GM10266 (cell line): ENCODE measurements around the gene ANKRD18A.

Experiments used
- DNase-seq: peaks from one replicate; pipeline ENCODE4 v3.0.0; 2012; ENCODE audit errors: extremely low spot score
- TF ChIP-seq, protein P1 (sequence below): IDR thresholded peaks from 2 replicates; pipeline ENCODE4 v1.5.1; 2012; ENCODE audit warnings: mild to moderate bottlenecking, low read depth; ENCODE audit not compliant: control insufficient read depth, insufficient read depth; ENCODE audit errors: missing control alignments

Gene ANKRD18A

GRCh38 chr9:38652044-38652443, 31.6 kb upstream of the ANKRD18A start:
- no peak for DNase-seq
- TF ChIP-seq, protein P1, sequence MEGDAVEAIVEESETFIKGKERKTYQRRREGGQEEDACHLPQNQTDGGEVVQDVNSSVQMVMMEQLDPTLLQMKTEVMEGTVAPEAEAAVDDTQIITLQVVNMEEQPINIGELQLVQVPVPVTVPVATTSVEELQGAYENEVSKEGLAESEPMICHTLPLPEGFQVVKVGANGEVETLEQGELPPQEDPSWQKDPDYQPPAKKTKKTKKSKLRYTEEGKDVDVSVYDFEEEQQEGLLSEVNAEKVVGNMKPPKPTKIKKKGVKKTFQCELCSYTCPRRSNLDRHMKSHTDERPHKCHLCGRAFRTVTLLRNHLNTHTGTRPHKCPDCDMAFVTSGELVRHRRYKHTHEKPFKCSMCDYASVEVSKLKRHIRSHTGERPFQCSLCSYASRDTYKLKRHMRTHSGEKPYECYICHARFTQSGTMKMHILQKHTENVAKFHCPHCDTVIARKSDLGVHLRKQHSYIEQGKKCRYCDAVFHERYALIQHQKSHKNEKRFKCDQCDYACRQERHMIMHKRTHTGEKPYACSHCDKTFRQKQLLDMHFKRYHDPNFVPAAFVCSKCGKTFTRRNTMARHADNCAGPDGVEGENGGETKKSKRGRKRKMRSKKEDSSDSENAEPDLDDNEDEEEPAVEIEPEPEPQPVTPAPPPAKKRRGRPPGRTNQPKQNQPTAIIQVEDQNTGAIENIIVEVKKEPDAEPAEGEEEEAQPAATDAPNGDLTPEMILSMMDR: no peak

GRCh38 chr9:38651400-38652042, 31.1 kb upstream of the ANKRD18A start:
- DNase-seq: no peak
- TF ChIP-seq, protein P1: no peak

DNA sequence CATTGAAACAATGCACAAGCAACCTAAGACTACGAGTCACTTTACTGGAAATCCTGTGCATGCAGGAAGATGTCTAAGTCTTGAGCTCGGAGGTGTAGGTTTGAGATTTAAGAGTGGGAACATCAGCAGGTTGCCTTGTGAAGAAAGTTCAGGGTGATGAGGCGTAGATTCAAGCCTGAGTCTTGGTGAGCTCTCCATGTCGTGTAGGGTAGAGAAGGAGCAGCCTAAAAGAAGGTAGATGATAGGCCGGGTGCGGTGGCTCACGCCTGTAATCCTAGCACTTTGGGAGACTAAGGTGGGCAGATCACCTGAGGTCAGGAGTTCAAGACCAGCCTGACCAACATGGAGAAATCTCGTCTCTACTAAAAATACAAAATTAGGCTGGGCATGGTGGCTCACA, 30.2 kb upstream of the ANKRD18A start:
- TF ChIP-seq, protein P1: no peak
- DNase-seq: no peak

- TF ChIP-seq, protein P1: no peak
- DNase-seq: no peak
These were observed 29.5 kb upstream of the ANKRD18A start for GRCh38 chr9:38649731-38650363.

DNA sequence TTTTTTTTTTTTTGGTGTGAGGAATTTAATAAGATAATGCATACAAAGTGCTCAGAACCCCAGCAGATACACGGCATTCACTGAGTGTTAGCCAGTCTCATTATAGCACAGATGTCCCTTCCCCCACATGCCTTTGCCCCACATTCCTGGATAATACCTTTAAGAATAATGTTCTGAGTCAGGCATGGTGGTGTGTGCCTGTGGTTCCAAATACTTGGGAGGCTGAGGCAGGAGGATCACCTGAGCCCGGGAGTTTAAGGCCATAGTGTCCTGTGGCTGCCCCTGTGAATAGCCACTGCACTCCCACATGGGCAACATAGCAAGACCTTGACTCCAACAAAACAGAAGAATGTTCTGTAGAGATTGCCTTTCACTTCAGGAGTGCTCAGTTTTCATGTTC, 24.2 kb upstream of the ANKRD18A start:
- TF ChIP-seq, protein P1: no peak
- DNase-seq: no peak

DNA sequence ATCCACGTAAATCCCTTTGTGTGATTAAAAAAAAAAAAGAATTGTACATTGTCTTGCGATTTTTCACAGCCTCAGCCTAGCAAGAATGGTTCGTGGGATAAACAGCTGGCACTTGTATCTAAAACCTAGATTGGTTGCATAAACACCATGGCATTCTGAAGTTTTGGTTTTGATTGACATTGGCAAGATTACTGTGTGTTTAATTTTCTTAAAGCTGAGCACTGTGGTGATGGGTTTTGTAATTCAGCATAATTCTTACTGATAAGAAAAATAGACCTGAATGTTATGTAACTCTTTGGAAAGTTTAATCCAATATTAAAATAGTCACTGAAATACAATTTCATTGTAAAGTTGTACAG, 23.4 kb upstream of the ANKRD18A start:
- TF ChIP-seq, protein P1: no peak
- no peak for DNase-seq

DNA sequence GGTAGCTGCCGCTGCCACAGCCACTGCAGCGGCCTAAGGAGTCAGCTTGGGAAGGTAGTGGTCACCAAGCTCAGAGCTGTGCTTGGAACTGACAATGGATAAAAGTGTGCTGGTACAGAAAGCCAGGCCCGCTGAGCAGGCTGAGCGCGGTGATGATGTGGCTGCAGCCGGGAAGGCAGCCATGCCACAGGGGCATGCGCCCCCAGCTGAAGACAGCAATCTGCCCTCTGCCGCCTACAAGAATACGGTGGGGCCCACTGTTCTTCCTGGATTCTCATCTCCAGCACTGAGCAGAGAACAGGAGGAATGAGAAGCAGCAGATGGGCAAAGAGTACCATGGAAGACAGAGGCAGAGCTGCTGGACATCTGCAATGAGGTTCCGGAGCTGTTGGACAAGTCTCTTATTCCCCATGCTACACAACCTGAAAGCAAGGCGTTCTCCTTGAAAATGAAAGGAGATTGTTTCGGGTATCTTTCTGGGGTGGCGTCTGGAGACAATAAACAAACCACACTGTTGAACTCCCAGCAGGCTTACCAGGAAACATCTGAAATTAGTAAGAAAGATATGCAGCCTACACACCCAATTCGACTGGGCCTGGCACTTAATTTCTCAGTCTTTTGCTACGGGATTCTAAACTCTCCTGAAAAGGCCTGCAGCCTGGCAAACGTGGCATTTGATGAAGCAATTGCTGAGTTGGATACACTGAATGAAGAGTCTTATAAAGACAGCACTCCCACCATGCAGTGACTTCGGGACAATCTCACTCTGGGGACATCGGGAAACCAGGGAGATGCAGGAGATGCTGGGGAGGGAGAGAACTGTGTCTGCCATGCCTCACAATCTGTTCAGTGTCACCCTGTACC, 22.8 kb upstream of the ANKRD18A start:
- TF ChIP-seq, protein P1: no peak

More for the DNA sequence above, 22.8 kb upstream of the ANKRD18A start:
- DNase-seq: no peak
